GM21526 (cell line): Measurements from ENCODE around the gene ASCC3.

Source experiments
- ATAC-seq: cut with Tn5 transposase; IDR thresholded peaks from one replicate; pipeline ENCODE4 v1.9.1; 2021; ENCODE audit warnings: moderate library complexity; ENCODE audit not compliant: unreplicated experiment, low FRiP score

Gene ASCC3

GRCh38 chr6:100730001-100730980 lies 150.8 kb downstream of the ASCC3 start:
- no peak for ATAC-seq

GRCh38 chr6:100726666-100727065 lies 154.5 kb downstream of the ASCC3 start:
- no peak for ATAC-seq

- ATAC-seq, result no peak
Observed at GRCh38 chr6:100724696-100725095, 156.4 kb downstream of the ASCC3 start.

- ATAC-seq, result no peak
Observed at GRCh38 chr6:100724222-100724621, 156.9 kb downstream of the ASCC3 start.

GRCh38 chr6:100721256-100721655 lies 159.9 kb downstream of the ASCC3 start:
- ATAC-seq, result no peak

- ATAC-seq, result no peak
Observed at GRCh38 chr6:100719883-100720682, 161.0 kb downstream of the ASCC3 start.

- ATAC-seq, result no peak
Observed at GRCh38 chr6:100712997-100713396, 168.1 kb downstream of the ASCC3 start.

GRCh38 chr6:100706491-100706890 lies 174.6 kb downstream of the ASCC3 start:
- ATAC-seq, result no peak

- ATAC-seq, result no peak
Observed at GRCh38 chr6:100704961-100705360, 176.2 kb downstream of the ASCC3 start.

- ATAC-seq, result no peak
Observed at GRCh38 chr6:100701728-100702127, 179.4 kb downstream of the ASCC3 start.

- no peak for ATAC-seq
Observed at GRCh38 chr6:100700009-100700408, 181.1 kb downstream of the ASCC3 start.

GRCh38 chr6:100695445-100695844 lies 185.7 kb downstream of the ASCC3 start:
- ATAC-seq, result no peak

- ATAC-seq, result no peak
Observed at GRCh38 chr6:100693249-100693927, 187.7 kb downstream of the ASCC3 start.

GRCh38 chr6:100691972-100692371 lies 189.2 kb downstream of the ASCC3 start:
- no peak for ATAC-seq

GRCh38 chr6:100686216-100686615 lies 194.9 kb downstream of the ASCC3 start:
- ATAC-seq, result no peak

- no peak for ATAC-seq
Observed at GRCh38 chr6:100685747-100686146, 195.4 kb downstream of the ASCC3 start.

- ATAC-seq, result no peak
Observed at GRCh38 chr6:100680163-100680562, 201.0 kb downstream of the ASCC3 start.

GRCh38 chr6:100678027-100678426 lies 203.1 kb downstream of the ASCC3 start:
- ATAC-seq, result no peak

- no peak for ATAC-seq
Observed at GRCh38 chr6:100677240-100677639, 203.9 kb downstream of the ASCC3 start.

- no peak for ATAC-seq
Observed at GRCh38 chr6:100673641-100674040, 207.5 kb downstream of the ASCC3 start.

- ATAC-seq, result no peak
Observed at GRCh38 chr6:100671740-100672139, 209.4 kb downstream of the ASCC3 start.
